DMS53 (cell line): ENCODE data around the gene CTLA4.
A peak's percentile ranks its signal among the peaks of the same experiment; 100 is the strongest.

Experiments used
- DNase-seq: peaks from one replicate; lab custom pipeline; 2025; lab: John Stamatoyannopoulos, UW

Gene CTLA4

DNA sequence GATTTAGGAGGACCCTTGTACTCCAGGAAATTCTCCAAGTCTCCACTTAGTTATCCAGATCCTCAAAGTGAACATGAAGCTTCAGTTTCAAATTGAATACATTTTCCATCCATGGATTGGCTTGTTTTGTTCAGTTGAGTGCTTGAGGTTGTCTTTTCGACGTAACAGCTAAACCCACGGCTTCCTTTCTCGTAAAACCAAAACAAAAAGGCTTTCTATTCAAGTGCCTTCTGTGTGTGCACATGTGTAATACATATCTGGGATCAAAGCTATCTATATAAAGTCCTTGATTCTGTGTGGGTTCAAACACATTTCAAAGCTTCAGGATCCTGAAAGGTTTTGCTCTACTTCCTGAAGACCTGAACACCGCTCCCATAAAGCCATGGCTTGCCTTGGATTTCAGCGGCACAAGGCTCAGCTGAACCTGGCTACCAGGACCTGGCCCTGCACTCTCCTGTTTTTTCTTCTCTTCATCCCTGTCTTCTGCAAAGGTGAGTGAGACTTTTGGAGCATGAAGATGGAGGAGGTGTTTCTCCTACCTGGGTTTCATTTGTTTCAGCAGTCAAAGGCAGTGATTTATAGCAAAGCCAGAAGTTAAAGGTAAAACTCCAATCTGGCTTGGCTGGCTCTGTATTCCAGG is at the start of gene CTLA4:
TSS of gene CTLA4 (plus strand) at position 211 of the 640 bp plus-strand sequence. CDS start at position 383, 172 bp downstream.
- no peak for DNase-seq

DNA sequence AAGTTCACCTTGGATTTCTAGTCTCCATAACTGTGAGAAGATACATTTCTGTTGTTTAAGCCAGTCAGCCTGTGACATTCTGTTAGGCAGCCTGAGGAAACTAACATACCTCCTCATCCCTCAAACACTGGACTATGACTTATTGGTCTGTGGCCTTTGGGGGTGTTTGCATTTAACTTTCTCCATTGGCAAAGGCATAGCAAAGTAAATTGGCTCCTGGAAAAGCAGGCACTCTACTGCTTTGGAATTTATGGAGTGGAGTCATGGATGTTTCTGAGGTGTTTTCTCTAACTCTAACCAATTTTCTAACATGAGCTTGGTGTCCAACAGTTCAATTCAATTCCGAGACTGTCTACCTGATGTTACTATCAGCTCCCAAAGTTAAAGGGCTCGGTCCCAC is 48.9 kb upstream of the CTLA4 start:
- DNase-seq, result no peak

DNA sequence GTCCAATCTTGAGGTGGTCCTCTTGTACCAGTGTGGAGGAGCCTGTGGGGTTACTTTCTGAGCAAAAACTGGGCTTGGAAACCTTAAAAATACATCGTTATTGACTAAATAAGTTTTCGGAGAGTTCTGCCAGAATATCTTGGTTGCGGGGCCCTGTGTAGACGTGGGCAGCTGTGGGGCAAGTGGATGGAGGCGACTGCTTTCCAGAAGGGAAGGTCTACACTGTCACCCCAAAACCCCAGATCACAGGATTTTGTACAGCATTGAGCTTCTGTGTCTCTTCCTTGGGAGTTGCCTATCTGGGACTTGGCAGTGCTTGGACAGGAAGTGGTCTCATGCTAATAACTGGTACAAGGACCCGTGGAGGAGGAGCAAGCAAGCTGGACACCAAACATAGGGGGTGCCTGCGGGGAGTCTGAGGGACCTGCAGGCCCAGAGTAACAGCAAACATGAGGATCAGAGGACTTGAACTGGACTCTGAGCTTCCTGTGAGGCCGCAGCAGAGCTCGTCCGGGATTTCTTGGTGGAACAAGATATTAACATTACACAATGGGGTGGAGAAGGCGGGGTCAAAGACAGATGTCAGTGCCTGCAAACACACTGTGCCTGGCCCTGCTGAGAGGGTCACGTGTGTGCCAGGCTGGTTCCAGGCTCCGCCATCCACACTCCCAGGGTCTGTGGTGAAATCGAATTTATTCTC is 48.0 kb upstream of the CTLA4 start:
- peak; percentile 14 for DNase-seq

DNA sequence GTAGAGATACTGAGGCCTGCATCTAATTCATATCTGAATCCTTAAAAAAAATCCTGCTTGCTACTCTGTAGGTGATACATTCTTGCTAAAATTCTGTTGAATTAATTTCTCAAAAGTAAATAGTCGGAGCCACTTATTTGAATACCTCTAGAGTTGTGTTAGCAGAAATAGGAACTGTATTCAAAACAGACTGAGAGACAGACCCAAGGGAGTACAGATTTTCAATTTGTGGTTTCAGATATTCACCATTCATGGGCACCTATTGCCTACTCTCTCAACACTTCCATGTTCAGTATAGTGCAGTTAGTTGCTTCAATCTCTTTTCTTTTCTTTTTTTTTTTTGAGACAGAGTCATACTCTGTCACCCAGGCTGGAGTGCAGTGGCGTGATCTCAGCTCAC is 46.6 kb upstream of the CTLA4 start:
- no peak for DNase-seq

DNA sequence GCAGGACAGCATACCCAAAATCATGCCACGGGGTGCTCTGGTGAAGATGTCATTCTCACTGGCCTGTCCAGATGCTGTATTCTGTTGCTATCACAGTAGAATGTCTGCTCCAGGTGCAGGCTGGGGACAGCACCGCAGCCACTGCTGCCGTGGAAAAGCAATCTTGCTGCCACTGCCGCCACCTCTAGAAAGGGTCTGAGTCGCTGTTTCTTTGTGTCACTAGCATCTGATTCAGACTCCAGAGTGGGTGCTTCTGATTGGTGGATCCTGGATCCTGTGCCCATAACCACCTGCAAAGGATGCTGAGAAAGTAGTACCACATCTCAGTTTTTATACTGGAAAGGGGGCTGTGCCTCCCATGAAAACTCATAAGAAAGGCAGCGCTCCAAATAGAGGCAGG is 45.3 kb upstream of the CTLA4 start:
- no peak for DNase-seq

DNA sequence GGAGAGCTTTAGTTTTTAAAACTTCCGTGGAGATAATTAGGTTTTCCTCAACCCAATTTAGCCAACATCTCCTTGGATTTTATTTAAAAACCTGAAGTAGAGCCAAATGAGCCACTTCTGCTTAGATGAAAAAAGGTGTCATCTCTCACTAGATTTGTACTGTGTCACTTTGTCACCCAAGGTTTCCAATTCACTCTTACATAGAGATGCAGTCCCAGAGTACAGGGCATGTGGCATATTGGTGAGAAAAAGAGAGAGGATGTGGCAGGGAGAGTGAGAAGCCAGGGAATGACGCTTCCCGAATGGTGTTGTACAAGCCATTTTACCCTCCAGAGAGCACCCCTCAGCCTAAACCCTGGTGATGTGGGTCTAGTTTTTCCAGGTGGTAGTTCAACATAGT is 44.4 kb upstream of the CTLA4 start:
- no peak for DNase-seq

DNA sequence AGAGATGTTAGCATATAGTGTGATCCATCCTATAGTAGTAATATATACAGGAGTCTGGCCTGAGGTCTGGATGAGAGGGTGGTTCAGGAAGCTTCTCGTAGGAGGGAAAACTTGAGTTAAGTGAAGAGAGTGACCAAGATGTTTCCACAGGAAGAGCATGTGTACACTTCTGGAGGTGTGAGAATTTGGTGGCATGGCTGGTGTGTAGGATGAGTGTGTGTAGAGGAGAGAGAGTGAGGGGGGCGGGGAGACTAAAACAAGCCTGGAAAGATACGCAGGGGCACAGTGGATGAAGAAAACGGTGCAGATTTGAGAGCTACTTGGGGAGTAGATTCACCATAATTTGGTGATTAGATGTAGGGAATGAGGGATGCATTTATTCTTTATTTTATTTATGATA is 43.5 kb upstream of the CTLA4 start:
- no peak for DNase-seq

DNA sequence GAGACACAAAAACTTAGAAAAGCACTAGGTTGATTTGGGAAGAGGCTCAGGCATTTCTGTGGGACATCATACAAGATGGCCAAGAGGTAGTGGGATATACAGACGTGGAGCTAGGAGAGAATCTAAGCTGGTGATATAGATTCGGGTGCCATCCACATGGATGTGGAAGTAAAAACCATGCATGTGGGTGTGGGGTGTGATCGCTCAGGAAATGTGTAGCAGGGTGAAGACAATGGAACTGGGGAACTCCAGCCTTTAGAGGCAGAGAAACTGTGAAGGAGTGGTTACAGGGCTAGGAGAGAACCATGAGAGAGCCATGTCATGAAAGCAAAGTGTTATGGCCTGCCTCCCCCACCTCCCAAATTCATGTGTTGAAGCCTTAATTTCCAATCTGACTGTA is 43.0 kb upstream of the CTLA4 start:
- DNase-seq, result no peak

DNA sequence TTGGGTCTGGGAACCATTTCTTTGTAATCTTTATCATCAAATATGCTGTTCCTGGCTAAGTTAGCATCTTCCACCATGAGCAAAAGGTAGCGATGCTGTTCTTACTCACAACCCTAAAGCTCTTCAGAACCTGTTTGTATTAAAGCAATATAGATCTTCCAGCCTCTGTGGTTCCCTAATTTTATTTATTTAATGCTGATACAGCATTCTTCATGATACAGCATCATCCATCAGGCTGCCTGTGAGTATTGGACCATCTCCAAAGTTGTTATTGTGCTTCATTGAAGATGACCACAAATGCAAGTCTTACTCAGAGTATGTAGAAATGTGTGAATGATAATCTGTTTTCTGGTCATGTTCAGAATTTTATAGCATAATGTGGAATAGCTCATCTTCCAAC is 40.9 kb upstream of the CTLA4 start:
- DNase-seq, result no peak

DNA sequence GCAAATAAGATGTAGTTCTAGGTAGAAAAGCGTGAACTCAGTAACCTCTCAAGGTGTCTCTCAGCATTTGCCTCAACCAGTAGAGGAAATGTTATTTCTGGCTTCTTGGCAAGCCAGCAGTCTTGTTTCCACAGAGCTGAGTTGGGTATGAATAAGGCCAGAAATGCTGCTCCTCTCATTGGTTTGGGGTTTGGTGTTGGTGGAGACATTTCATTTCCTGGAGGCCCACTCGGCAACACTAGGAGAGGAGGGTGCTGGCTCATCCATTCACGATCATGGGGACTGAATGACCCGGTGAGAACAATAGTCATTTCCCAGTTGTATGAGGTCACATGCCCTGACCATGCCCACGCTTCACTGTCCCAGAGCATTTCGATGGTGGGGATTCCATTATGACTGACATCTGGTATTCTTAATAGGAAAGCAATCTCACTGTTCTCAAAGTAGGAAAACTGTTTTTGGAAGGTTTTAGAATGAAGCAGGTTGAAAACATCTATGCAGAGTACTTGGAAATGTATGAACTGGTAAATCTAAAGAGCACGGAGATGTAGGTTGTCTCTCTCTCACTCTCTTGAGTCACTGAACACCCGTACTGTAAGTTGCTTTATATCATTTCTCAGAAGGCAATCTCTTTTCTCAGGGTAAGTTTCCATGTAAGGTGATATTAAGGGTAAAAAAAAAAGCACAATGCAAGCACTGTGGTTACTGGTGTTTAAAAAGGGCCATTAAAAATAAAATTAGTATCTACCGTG is 37.1 kb upstream of the CTLA4 start:
- no peak for DNase-seq

DNA sequence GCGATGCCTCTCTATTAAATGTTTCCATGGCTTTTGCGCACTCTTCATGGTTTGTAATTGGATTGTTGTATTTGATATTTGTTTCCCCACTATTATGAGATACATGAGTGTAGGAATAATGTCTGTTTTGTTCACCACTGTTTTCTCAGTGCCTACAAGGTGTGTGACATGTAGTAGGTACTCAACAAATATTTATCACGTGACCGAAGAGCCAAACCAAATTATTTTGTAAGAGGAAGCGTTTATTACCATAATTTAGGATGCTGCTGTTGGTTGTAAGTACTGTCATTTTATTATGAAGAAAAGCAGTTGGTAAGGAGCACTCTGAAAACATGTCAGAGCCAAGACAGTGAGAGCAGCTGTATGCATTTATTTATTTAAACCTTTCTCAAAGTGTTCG is 32.2 kb upstream of the CTLA4 start:
- no peak for DNase-seq

DNA sequence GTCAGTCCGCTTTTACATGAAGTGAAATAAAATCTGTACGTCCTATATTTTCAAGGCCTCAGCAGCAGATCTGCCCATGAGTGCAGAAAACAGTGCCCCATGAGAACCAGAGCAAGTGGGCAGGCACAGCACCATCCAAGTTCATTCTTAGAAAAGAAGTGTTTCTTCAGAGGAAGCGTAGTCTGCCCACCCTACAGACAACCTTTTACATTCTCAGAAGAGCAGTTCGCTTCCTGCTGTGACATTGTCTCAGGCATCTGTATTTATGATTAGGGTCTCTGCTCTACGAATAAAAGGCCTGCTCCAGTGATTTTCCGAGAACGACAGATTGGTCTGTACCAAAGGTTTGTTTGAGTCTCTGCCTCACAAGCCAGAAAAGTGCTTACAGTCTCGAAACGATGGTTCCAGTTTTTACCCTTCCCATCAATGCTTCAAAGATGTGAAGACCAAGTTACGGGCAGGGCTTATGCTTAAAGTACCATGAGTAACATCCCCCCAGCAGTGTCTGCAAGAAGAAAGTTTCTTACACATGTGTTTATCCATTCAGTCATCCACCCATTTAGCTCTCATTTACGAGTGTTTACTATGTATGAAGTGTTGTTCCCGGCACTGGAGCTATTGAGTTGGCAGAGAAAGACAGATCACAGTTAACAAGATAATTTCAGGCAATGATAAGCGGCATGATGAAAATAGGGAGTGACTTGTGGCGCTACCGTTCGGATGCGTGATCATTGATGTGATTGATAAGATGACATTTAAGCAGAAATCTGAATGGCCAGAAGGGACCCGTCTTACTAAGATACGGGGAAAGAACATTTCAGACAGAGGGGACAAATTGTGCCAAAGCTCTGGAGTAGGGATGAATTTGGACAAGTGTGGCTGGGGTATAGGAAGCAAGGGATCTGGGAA is 31.4 kb upstream of the CTLA4 start:
- DNase-seq, result no peak

DNA sequence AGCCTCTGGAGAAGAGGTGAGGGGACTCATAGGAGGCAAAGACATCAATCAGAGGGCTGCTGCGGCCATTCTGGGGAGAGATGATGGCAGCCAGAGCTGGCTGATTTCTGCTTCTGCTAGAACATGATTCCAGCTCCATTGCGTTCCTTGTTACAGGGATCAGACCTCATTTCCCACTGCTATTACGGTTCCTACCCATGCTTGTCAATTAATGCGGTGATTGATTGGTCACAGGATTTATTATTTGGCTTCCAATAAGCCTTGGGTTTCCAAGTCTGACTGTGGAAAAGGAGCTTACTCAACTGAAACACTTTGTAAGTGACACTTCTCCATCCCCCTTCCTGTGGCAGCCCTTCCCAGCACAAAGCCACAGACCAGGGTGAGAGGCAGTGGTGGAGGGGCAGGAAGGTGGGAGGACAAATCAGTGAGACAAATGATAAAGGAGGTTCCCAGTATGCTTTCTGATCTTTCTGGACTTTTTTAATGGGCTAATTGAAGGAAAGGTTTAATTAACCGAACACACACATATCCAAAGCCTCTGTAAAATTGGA is 26.8 kb upstream of the CTLA4 start:
- no peak for DNase-seq

DNA sequence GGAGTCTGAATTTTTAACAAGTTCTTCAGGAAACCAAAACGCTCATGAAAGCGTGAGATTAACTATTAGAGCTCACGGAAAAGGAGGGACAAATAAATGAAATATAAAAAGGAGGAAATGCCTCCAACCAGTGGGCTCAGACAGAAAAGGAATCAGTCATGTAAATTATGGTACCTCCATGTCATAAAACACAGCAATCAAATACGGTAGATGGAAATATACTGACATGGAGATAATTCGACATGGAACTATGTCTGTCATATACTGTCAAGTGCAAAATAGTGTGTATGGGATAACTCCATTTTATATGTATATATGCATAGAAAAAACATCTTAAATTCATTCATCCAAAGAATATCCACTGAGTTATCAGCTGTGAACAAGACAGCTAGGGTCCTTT is 25.9 kb upstream of the CTLA4 start:
- no peak for DNase-seq

DNA sequence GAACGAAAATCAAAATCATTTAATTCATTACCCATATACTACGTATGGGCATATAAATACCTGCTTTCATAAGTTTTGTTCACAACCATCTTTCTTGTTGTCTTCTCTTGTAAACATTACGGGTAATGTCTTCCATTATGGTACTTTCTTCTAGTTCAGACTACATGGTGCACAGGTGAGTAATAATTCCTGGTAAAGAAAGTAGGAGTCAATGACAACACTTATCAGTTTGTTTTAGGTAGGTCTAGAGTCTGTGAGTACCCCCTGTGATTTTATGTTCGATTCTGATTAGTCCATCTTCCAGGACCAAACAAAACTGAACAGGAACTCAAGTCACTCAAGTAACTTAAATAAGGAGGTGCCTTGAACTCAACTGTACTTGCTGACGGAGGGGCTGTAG is 25.2 kb upstream of the CTLA4 start:
- DNase-seq, result no peak

DNA sequence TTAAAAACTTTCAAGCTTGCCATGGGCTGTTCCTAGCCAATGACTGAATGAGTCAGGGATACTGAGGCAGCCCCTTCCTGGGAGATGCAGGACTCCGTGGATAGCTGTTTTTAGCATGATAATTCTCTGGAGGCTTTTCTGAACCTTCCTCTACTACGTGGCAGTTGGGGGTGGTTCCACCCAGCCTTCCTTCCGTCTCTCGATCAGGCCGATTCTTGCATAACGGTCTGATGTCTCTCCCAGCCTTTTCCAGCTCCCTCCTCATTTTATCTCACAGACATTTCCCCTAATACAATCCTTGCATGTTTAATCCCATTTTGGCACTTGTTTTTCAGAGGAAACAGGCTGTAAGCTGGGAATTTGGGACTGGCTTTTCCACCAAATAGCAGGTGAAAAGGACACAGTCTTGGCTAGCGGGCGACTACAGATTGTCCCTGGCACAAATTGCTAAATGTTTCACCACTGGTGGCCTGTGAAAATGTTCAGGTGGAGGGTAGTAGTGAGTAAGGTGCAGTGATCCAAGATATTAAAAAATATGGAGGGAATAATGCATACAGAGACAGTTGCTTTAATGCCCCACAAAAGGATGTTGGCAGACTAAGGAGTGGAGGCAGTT is 21.0 kb upstream of the CTLA4 start:
- DNase-seq, result no peak

DNA sequence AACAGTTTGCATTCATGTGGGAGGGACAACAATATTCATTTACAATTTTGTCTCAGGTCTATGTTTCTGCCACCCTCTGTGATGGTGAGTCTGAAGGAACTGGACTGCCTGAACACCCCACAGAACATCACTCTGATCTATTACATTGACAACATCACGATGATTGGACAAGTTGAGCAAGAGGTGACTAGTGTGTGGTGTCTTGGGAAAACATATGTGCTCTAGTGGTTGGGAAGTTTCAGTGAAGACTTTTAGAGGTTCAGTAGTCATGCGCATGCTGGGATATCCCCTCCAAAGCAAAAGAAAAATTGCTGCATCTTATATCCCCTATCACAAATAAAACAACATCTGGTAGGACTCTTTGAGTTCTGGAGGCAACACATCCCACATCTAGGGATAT is 18.6 kb upstream of the CTLA4 start:
- DNase-seq, result no peak

DNA sequence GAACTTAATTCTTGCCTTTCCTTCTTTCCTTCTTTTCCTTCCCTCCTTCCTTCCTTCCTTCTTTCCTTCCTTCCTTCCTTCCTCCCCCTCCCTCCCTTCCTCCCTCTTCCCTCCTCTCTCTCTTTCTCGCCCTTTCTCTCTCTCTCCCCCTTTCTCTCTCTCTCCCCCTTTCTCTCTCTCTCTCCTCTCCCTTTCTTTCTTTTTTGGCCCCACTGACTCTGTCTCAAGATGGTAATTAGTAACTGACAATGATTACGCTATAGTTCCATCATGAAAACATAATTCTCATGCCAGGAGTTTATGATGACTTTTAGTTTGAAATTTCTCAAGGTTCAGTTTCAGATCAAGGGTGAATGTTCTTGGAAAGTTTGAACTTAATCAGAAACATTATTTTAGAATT is 14.8 kb upstream of the CTLA4 start:
- no peak for DNase-seq

DNA sequence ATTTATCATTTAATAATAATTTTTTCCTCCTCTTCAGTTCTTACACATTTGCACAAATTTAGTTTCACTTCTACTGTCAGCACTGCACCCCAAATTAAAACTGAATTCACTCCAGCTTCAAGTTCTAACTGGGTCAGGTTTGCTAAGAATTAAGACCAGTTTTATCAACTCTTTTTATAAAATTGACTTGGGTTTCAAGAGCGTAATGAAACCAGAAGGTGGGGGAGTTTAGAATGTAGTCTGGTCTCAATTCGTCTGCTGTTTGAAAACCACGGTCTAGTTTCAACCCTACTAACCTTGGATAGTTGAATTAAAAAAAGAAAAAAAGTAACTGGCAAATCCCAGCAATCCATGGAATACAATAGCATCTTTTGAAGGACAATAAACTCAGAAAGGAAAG is 14.3 kb upstream of the CTLA4 start:
- no peak for DNase-seq

DNA sequence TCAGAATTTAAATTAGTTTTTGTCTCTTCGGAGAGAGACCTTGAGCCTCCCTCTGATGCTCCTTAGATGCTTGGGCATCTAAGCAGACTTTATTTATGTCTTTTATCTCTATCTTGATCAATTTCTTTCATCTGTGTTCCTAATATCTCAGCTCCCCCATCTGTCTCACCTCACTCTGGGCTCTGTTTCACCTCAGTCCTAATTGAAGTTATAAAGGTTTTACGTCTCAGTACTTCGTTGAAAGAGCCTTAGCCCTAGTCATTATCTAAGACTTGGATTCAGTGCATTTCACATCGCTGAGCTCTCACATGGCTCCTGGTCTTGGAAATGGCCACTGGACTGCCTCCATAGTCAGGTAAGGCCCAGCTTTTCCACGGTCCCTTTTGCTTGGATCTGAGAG is 13.8 kb upstream of the CTLA4 start:
- no peak for DNase-seq

DNA sequence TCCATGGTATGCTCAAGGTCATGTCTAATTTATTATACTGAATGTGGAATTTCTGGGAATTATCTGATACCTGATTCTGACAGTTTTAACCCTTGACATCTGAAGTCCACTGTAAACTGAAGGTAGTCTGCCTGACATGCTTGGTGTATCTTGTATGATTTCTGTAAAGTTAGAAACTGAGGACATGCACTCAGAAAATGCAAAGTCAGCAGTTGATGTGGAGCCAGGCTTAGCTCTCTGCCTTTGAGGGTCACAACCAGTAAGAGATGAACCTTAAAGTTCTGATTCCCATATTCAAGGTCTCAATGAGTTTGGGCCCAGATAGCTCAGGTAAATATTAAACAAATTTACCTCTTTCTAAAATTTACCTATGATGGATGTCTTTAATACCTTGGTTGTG is 12.3 kb upstream of the CTLA4 start:
- DNase-seq, result no peak

DNA sequence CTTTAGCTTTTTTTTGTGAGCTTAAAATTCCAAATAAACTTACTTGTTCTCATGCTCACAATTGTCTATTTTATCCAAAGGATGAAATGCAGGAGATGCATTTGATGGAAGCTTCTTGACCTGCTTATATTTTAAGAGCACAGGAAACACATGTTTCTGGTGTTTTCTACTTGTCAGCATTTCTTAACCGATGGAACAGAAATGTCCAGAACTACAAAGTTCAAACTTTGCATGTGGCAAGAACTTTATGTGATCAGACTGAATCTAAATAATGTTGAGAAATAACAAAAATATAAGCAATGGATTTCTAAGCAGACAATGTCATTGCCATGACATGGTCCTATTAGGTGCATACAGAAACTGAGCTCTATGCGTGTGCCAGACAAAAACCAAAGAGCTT is 9.9 kb upstream of the CTLA4 start:
- no peak for DNase-seq
